Testis (tissue), 3 donors: ENCODE data around the gene SLC16A12. TPM values are rescaled to one million over a fixed set of nuclear protein-coding genes. Genes with fewer than 3 reads are reported as not detected.
"Not testable (repeated sequence)": the region's sequence is repeated elsewhere in the genome, so short reads cannot be mapped to it uniquely, and the experiment has no call there.

Experiments used
- DNase-seq: peaks from one replicate; pipeline ENCODE4 v3.0.0-alpha.2; 2019
- H3K27ac ChIP-seq, 2 donors: fragments of 200-600 bp; sonication (generic); one replicate each; pipeline ENCODE4 v1.5.1; 2019
- H3K27me3 ChIP-seq: fragments of 200-600 bp; sonication (generic); one replicate; pipeline ENCODE4 v1.5.1; 2019
- H3K36me3 ChIP-seq: fragments of 200-600 bp; sonication (generic); one replicate; pipeline ENCODE4 v1.5.1; 2017; ENCODE audit warnings: low read depth; ENCODE audit errors: missing control alignments
- H3K4me1 ChIP-seq: fragments of 200-600 bp; sonication (generic); one replicate; pipeline ENCODE4 v1.5.1; 2019
- H3K4me3 ChIP-seq, 2 donors: fragments of 200-600 bp; sonication (generic); one replicate each; pipeline ENCODE4 v1.5.1; 2017 to 2019
- H3K9me3 ChIP-seq: fragments of 200-600 bp; sonication (generic); one replicate; pipeline ENCODE4 v1.5.1; 2017
- POLR2A ChIP-seq: fragments of 450-650 bp; IDR thresholded peaks from one replicate; pipeline ENCODE4 v1.6.1; 2017; ENCODE audit warnings: antibody characterized with exemption, mild to moderate bottlenecking, moderate library complexity
- WGBS, 2 donors: methylation state at CpG; one replicate each; pipeline ENCODE4 v1.1.5; 2018; 5-methylcytosine and 5-hydroxymethylcytosine counted together
- intact Hi-C: fragments of 100-400 bp; cut with DNase I; formaldehyde crosslinking; loops from one replicate; pipeline ENCODE4 v1.15.1; 2023; ENCODE audit warnings: low total_unique reads
- polyA plus RNA-seq: library from polyadenylated mRNA; stranded (reverse); fragments of 350-450 nt; fragmentation: Illumina TruSeq; extraction: RNeasy Lipid Tissue Mini Kit (QIAGEN cat#74804); gene quantifications from one replicate; pipeline ENCODE4 v1.2.3, GENCODE V29; 2014; ENCODE audit warnings: low read depth, low replicate concordance; ENCODE audit not compliant: insufficient read depth
- total RNA-seq, 2 donors: library from RNA; depleted of rRNA; stranded (reverse); fragments of >200 nt; gene quantifications; one replicate each; pipeline ENCODE4 v1.2.3, GENCODE V29; 2016
- TF ChIP-seq, protein P1 (sequence below), 3 experiments: fragments of 450-650 bp in 2 of 3; fragments of 200-600 bp in 1 of 3; sonication (generic) in 1 of 3; IDR thresholded peaks; one replicate each; pipeline ENCODE4 v1.5.1; 2016 to 2019; ENCODE audit warnings: antibody characterized with exemption in 3 of 3, mild to moderate bottlenecking in 2 of 3, moderate library complexity in 1 of 3

Gene SLC16A12
- total and polyA plus RNA-seq, 3 donors from 2014 or later, result 1.9 to 6.0 (median 2.8) TPM

DNA sequence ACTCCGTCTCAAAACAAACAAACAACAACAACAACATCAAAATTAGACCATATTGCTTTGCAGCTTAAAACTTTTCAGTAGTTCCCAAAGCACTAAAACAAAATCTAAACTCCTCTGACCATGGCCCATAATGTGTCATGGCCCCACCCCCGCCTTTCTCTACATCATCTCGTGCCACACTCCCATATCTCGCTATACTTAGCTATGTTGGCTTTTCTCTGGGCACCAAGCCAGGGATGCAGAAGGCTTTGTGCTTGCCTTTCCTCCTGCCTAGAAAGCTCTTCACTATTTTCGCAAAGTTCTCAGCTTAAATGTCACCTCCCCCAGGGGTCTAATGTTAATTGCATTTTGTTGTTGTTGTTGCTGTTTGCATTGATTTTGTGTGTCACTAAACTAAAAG lies 15.1 kb upstream of the SLC16A12 start:
- Histone ChIP-seq H3K27me3 (no peaks in the 10 kb centered on the region), H3K4me3 (no peak overlapping the region), H3K9me3 (no peaks in the 10 kb centered on the region), H3K4me1 (no peaks in the 10 kb centered on the region), H3K27ac (no peak overlapping the region), H3K36me3 (no peaks in the 10 kb centered on the region)
- DNase-seq, result no peak
- WGBS, 2 donors, result 63 to 71% methylated on average over 5 of the region's 5 CpGs
- intact Hi-C loops, result loop anchor here (10.0 kb wide), 1 partner anchor 126 kb away; no protein-coding TSS in a partner anchor
- TF ChIP-seq POLR2A, result no peak
- TF ChIP-seq, protein P1, sequence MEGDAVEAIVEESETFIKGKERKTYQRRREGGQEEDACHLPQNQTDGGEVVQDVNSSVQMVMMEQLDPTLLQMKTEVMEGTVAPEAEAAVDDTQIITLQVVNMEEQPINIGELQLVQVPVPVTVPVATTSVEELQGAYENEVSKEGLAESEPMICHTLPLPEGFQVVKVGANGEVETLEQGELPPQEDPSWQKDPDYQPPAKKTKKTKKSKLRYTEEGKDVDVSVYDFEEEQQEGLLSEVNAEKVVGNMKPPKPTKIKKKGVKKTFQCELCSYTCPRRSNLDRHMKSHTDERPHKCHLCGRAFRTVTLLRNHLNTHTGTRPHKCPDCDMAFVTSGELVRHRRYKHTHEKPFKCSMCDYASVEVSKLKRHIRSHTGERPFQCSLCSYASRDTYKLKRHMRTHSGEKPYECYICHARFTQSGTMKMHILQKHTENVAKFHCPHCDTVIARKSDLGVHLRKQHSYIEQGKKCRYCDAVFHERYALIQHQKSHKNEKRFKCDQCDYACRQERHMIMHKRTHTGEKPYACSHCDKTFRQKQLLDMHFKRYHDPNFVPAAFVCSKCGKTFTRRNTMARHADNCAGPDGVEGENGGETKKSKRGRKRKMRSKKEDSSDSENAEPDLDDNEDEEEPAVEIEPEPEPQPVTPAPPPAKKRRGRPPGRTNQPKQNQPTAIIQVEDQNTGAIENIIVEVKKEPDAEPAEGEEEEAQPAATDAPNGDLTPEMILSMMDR (IDR thresholded peaks at IDR 0.05), result no peak

DNA sequence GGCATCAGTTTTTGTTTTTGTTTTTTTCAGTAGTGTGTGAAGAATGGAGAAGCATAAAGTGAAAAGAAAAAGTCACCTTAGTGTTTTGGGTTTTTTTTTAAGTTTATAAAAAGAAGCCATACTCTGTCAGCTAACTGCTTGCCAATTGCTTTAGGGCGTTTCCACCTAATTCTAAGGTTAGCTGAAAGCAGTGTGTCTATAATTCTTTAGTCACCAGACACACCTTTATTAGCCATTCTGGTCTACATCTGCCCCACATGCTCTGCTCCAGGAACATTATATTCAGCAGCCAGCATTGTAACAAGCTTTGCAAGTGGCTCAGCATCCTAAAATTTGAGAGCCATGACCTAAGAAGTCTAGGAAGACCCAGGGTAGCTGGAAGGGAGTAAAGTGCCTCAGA lies 14.1 kb upstream of the SLC16A12 start:
- no peak overlapping the region for H3K4me3 ChIP-seq
- no peaks in the 10 kb centered on the region for H3K9me3 ChIP-seq
- TF ChIP-seq POLR2A, result no peak
- TF ChIP-seq, protein P1 (IDR thresholded peaks at IDR 0.05), result no peak
- no peaks in the 10 kb centered on the region for H3K36me3 ChIP-seq
- intact Hi-C loops, result no loop called here
- 86 to 87% methylated on average over 1 of the region's 1 CpG for WGBS, 2 donors
- no peak for DNase-seq
- no peak overlapping the region for H3K27ac ChIP-seq
- no peaks in the 10 kb centered on the region for H3K27me3 ChIP-seq
- H3K4me1 ChIP-seq, result no peaks in the 10 kb centered on the region

GRCh38 chr10:89548673-89549072 lies 13.3 kb upstream of the SLC16A12 start:
- no peaks in the 10 kb centered on the region for H3K9me3 ChIP-seq
- H3K27me3 ChIP-seq, result no peaks in the 10 kb centered on the region
- WGBS, 2 donors, result 80 to 91% methylated on average over 6 of the region's 6 CpGs
- no peak overlapping the region for H3K4me3 ChIP-seq
- H3K36me3 ChIP-seq, result no peaks in the 10 kb centered on the region
- no peak overlapping the region for H3K27ac ChIP-seq
- DNase-seq, result no peak
- intact Hi-C loops, result no loop called here
- TF ChIP-seq, protein P1 (IDR thresholded peaks at IDR 0.05), result no peak
- TF ChIP-seq POLR2A, result no peak
- H3K4me1 ChIP-seq, result no peaks in the 10 kb centered on the region

DNA sequence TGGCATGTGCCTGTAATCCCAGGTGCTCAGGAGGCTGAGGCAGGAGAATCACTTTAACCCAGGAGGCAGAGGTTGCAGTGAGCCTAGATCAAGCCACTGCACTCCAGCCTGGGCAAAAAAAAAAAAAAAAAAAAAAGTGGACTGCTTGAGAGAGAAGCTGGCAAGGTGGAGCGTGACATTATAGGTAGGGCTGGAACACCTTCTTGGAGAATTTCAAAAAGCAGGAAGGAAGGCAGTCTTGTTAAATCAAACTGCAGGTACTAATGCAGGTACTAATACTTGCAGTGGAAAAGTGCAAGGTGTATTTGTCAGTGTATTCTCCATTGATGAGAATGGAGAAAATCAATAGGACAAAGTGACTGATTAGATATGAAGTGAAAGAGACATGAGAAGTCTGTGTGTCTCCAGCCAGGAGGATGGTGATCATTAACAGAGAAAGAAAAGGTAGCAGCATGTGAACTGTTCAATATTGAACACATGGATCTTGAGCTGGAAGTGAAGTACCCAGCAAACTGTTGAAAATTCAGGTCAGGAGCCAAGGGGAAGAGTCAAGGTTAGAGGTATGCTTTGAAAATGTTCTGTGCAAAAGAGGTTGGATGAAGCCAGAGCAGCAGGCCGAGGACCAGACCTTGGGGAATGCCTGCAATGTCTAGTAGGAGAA lies 12.6 kb upstream of the SLC16A12 start:
- Histone ChIP-seq H3K9me3 (no peaks in the 10 kb centered on the region), H3K4me1 (no peaks in the 10 kb centered on the region), H3K36me3 (no peaks in the 10 kb centered on the region), H3K27me3 (no peaks in the 10 kb centered on the region), H3K27ac (no peak overlapping the region), H3K4me3 (no peak overlapping the region)
- intact Hi-C loops, result no loop called here
- WGBS, 2 donors, result 61 to 80% methylated on average over 2 of the region's 2 CpGs
- DNase-seq, result no peak
- TF ChIP-seq, protein P1 (IDR thresholded peaks at IDR 0.05), result no peak
- TF ChIP-seq POLR2A, result no peak

DNA sequence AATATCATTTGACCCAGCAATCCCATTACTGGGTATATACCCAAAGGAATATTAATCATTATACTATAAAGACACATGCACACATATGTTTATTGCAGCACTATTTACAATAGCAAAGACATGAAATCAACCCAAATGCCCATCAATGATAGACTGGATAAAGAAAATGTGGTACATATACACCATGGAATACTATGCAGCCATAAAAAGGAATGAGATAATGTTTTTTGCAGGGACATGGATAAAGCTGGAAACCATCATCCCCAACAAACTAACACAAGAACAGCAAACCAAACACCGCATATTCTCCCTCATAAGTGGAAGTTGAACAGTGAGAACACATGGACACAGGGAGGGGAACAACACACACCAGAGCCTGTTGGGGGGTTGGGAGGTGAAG lies 11.3 kb upstream of the SLC16A12 start:
- DNase-seq, H3K4me3 ChIP-seq, intact Hi-C loops, H3K27ac ChIP-seq, H3K36me3 ChIP-seq, H3K9me3 ChIP-seq, H3K4me1 ChIP-seq, H3K27me3 ChIP-seq: not testable (repeated sequence)
- 88 to 100% methylated on average over 1 of the region's 1 CpG for WGBS, 2 donors
